Right lobe of liver (tissue), 4 donors: Measurements from ENCODE around the gene CPA1.

Source experiments
- POLR2A ChIP-seq: fragments of 450-650 bp; IDR thresholded peaks from one replicate; pipeline ENCODE4 v1.6.1; 2017; ENCODE audit warnings: antibody characterized with exemption, mild to moderate bottlenecking
- TF ChIP-seq, protein P1 (sequence below), 4 donors: fragments of 200-600 bp in 3 of 4; fragments of 450-650 bp in 1 of 4; IDR thresholded peaks; one replicate each; pipeline versions ENCODE4 v1.5.1 to v1.8.0; 2016 to 2022; ENCODE audit warnings: antibody characterized with exemption in 4 of 4, mild to moderate bottlenecking in 2 of 4
- donor health status: DM: no; HTN: no; CAD: no.
- donor health status: DM: no; HTN: no; CAD: no.
- donor health status: DM: no; HTN: yes; CAD: no.

DNA sequence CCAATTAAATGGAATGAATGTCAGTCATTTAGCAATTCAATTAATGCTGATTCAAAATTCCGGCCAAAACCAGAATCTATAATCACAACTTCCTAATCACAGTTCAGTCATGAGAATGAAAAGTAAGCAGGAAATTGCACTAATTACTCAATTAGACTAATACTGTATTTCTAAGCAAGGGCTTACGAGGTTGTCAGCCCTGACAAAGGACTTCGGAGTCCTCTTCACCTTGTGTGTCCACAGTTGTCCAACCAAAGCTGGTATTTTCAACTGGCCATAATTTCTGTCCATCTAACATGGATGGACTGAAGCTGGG lies 17.4 kb downstream of the CPA1 start:
- no peak for TF ChIP-seq POLR2A
- TF ChIP-seq, protein P1, sequence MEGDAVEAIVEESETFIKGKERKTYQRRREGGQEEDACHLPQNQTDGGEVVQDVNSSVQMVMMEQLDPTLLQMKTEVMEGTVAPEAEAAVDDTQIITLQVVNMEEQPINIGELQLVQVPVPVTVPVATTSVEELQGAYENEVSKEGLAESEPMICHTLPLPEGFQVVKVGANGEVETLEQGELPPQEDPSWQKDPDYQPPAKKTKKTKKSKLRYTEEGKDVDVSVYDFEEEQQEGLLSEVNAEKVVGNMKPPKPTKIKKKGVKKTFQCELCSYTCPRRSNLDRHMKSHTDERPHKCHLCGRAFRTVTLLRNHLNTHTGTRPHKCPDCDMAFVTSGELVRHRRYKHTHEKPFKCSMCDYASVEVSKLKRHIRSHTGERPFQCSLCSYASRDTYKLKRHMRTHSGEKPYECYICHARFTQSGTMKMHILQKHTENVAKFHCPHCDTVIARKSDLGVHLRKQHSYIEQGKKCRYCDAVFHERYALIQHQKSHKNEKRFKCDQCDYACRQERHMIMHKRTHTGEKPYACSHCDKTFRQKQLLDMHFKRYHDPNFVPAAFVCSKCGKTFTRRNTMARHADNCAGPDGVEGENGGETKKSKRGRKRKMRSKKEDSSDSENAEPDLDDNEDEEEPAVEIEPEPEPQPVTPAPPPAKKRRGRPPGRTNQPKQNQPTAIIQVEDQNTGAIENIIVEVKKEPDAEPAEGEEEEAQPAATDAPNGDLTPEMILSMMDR (IDR thresholded peaks at IDR 0.05): no peak
